Kidney tubule cell (primary cell): ENCODE measurements around the gene FAM184A.

ENCODE experiments used
- DNase-seq: peaks from one replicate; pipeline ENCODE4 v3.0.0-alpha.2; 2018; ENCODE audit warnings: low spot score

The FAM184A gene

DNA sequence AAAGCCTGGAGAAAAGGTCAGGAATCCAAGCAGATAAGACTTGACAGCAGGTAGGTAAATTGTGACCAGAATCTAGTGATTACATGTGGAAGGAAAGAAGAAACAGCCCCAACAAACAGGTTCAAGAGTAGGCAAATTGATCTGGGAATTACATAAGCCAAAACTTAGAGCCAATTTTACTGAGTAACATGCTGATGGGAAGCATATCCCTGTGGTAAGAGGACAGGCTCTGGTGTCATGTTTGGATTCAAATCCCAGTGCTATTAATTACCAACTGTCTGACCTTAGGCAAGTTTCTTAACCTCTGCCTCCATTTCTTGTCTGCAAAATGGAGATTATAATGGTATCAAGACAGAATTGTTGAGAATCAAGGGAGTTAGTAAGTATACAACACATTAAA, 163.9 kb downstream of the FAM184A start:
- no peak for DNase-seq

DNA sequence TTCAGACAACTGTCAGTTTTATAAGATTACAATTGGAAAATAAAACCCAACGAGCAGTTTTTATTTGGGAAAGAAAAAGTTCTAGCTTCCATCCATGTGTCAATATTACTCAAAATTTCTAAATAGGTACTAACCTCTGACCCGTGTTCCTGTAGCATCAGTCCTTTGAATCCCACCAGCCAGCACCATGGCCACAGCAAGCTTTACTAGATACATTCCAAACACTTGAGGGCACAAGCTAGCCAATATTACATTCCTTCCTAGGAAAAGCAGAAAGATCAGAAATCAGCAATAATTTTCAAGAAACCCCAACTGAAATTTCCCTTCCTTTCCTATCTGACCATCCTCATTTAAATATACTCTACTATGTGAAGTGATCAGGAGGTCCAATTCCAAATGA, 165.3 kb downstream of the FAM184A start:
- no peak for DNase-seq

DNA sequence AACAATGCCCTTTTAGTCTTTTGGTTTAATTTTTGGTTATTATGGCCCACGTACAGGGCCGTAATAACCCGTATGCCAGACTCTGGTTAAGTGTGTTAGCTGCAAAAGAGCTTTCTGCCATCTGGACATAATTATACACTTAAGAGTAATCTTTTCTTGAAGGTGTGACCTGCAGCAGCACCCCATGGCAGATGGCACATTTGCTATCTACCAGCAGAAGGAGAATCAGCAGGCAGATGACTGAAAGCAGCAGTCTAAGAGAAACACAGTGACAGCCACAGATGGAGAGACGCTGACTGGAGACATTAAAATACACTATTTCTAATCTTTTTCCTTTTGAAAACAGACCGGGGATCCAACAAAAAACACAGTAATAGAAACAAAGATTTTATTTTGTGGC, 165.8 kb downstream of the FAM184A start:
- no peak for DNase-seq
